Measurements from ENCODE around the gene PRRC2C.
"Not testable (repeated sequence)": the region's sequence is repeated elsewhere in the genome, so short reads cannot be mapped to it uniquely, and the experiment has no call there.

Gene PRRC2C

GRCh38 chr1:171500304-171500703 is 15.0 kb downstream of the PRRC2C start:
- DNase-seq (ENCODE audit: low read depth in 2 of 2), result no peak

- DNase-seq (ENCODE audit: low read depth in 2 of 2), result no peak
Observed at GRCh38 chr1:171500803-171501202, 15.5 kb downstream of the PRRC2C start.

- DNase-seq (ENCODE audit: low read depth in 2 of 2), result no peak
Observed at GRCh38 chr1:171501305-171502024, 16.1 kb downstream of the PRRC2C start.

GRCh38 chr1:171506525-171507304 is 21.4 kb downstream of the PRRC2C start:
- DNase-seq (ENCODE audit: low read depth in 2 of 2), result no peak

- DNase-seq (ENCODE audit: low read depth in 2 of 2), result no peak
Observed at GRCh38 chr1:171507435-171507834, 22.1 kb downstream of the PRRC2C start.

GRCh38 chr1:171509191-171509590 is 23.9 kb downstream of the PRRC2C start:
- no peak for DNase-seq (ENCODE audit: low read depth in 2 of 2)

GRCh38 chr1:171513743-171514142 is 28.4 kb downstream of the PRRC2C start:
- DNase-seq (ENCODE audit: low read depth in 2 of 2), result no peak

GRCh38 chr1:171515299-171515698 is 30.0 kb downstream of the PRRC2C start:
- no peak for DNase-seq (ENCODE audit: low read depth in 2 of 2)

- no peak for DNase-seq (ENCODE audit: low read depth in 2 of 2)
Observed at GRCh38 chr1:171515741-171516140, 30.4 kb downstream of the PRRC2C start.

- DNase-seq (ENCODE audit: low read depth in 2 of 2), result no peak
Observed at GRCh38 chr1:171521567-171521966, 36.2 kb downstream of the PRRC2C start.

GRCh38 chr1:171530676-171531075 is 45.3 kb downstream of the PRRC2C start:
- no peak for DNase-seq (ENCODE audit: low read depth in 2 of 2)

- DNase-seq (ENCODE audit: low read depth in 2 of 2), result no peak
Observed at GRCh38 chr1:171532520-171532919, 47.2 kb downstream of the PRRC2C start.

- no peak for DNase-seq (ENCODE audit: low read depth in 2 of 2)
Observed at GRCh38 chr1:171545523-171545922, 60.2 kb downstream of the PRRC2C start.

GRCh38 chr1:171550050-171550449 is 64.7 kb downstream of the PRRC2C start:
- no peak for DNase-seq (ENCODE audit: low read depth in 2 of 2)

- DNase-seq (ENCODE audit: low read depth in 2 of 2), result not testable (repeated sequence)
Observed at GRCh38 chr1:171550598-171551100, 65.3 kb downstream of the PRRC2C start.

- not testable (repeated sequence) for DNase-seq (ENCODE audit: low read depth in 2 of 2)
Observed at GRCh38 chr1:171553960-171554359, 68.6 kb downstream of the PRRC2C start.

- no peak for DNase-seq (ENCODE audit: low read depth in 2 of 2)
Observed at GRCh38 chr1:171563675-171564074, 78.3 kb downstream of the PRRC2C start.

GRCh38 chr1:171566467-171566866 is 81.1 kb downstream of the PRRC2C start:
- DNase-seq (ENCODE audit: low read depth in 2 of 2), result no peak

GRCh38 chr1:171570295-171570694 is 85.0 kb downstream of the PRRC2C start:
- no peak for DNase-seq (ENCODE audit: low read depth in 2 of 2)

- DNase-seq (ENCODE audit: low read depth in 2 of 2), result no peak
Observed at GRCh38 chr1:171576144-171576543, 90.8 kb downstream of the PRRC2C start.

GRCh38 chr1:171581226-171581625 is 95.9 kb downstream of the PRRC2C start:
- no peak for DNase-seq (ENCODE audit: low read depth in 2 of 2)

- no peak for DNase-seq (ENCODE audit: low read depth in 2 of 2)
Observed at GRCh38 chr1:171581766-171582165, 96.4 kb downstream of the PRRC2C start.

- DNase-seq (ENCODE audit: low read depth in 2 of 2), result no peak
Observed at GRCh38 chr1:171582589-171582988, 97.3 kb downstream of the PRRC2C start.
